ENCODE results near the gene ABCA2.

Gene ABCA2

GRCh38 chr9:136963751-136964150 lies 64.3 kb downstream of the ABCA2 start:
- no peak for DNase-seq (ENCODE audit: low read depth in 2 of 2)

GRCh38 chr9:136963341-136963740 lies 64.7 kb downstream of the ABCA2 start:
- no peak for DNase-seq (ENCODE audit: low read depth in 2 of 2)

- no peak for DNase-seq (ENCODE audit: low read depth in 2 of 2)
Measured at GRCh38 chr9:136962701-136963248, 65.3 kb downstream of the ABCA2 start.

- DNase-seq (ENCODE audit: low read depth in 2 of 2) = no peak
Measured at GRCh38 chr9:136962163-136962562, 65.9 kb downstream of the ABCA2 start.

GRCh38 chr9:136961279-136962065 lies 66.6 kb downstream of the ABCA2 start:
- DNase-seq (ENCODE audit: low read depth in 2 of 2) = no peak

GRCh38 chr9:136960938-136961275 lies 67.1 kb downstream of the ABCA2 start:
- no peak for DNase-seq (ENCODE audit: low read depth in 2 of 2)

- no peak for DNase-seq (ENCODE audit: low read depth in 2 of 2)
Measured at GRCh38 chr9:136960212-136960937, 67.7 kb downstream of the ABCA2 start.

- no peak for DNase-seq (ENCODE audit: low read depth in 2 of 2)
Measured at GRCh38 chr9:136958898-136959850, 68.9 kb downstream of the ABCA2 start.

- DNase-seq (ENCODE audit: low read depth in 2 of 2) = no peak
Measured at GRCh38 chr9:136958473-136958872, 69.6 kb downstream of the ABCA2 start.

- DNase-seq (ENCODE audit: low read depth in 2 of 2) = no peak
Measured at GRCh38 chr9:136957901-136958300, 70.1 kb downstream of the ABCA2 start.

GRCh38 chr9:136957461-136957860 lies 70.6 kb downstream of the ABCA2 start:
- DNase-seq (ENCODE audit: low read depth in 2 of 2) = no peak
